HG02970 (cell line): ENCODE data around the gene TAP1.
A peak's percentile ranks its signal among the peaks of the same experiment; 100 is the strongest.
"Not testable (repeated sequence)": the region's sequence is repeated elsewhere in the genome, so short reads cannot be mapped to it uniquely, and the experiment has no call there.

Experiments
- ATAC-seq: cut with Tn5 transposase; IDR thresholded peaks from one replicate; pipeline ENCODE4 v1.9.1; 2021; ENCODE audit warnings: mild to moderate bottlenecking, moderate library complexity, moderate number of reproducible peaks; ENCODE audit not compliant: unreplicated experiment, low FRiP score

Gene TAP1

DNA sequence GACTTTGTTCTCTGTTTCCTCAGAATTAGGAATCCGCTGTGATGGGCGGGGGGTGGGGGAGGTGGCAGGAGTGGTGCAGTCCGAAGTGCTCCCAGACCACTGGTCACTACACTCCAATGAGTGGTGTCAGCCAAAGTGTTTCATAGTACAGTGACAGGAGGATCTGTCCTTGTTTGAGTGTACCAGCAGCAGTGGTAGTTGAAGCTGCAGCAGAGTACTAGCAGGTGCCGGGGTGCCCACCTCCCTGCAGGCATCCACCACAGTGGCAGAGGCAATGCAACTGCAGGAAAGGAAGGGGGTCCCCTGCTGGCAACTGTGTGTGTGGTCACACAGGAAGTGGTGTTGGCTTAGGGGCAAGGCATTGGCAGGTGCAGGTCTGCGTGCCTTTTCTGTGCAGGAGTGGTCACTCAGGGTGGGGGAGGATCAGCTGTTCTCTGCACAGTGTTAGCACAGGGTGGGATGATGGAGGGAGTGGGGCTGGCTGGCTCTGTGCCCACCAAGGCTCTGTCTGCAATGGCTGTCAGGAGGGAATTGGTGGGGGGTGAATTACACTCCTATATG lies 46.4 kb downstream of the TAP1 start:
- ATAC-seq = no peak

DNA sequence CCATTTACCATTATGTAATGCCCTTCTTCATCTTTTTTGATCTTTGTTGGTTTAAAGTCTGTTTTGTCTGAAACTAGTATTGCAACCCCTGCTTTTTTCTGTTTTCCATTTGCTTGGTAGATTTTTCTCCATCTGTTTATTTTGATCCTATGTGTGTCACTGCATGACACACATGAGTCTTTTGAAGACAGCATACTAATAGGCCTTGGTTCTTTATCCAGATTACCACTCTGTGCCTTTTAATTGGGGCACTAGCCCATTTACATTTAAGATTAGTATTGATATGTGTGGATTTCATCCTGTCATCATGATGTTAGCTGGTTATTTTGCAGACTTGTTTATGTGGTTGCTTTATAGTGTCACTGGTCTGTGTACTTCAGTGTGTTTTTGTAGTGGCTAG lies 48.1 kb downstream of the TAP1 start:
- ATAC-seq = not testable (repeated sequence)

DNA sequence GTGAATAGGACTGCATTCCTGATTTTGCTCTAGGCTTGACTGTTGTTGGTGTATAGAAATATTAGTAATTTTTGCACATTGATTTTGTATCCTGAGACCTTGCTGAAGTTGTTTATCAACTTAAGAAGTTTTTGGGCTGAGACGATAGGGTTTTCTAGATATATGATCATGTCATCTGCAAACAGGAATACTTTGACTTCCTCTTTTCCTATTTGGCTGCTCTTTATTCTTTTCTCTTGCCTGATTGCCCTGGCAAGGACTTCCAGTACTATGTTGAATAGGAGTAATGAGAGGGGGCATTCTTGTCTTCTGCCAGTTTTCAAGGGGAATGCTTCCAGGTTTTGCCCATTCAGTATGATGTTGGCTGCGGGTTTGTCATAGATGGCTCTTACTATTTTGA lies 50.1 kb downstream of the TAP1 start:
- no peak for ATAC-seq

DNA sequence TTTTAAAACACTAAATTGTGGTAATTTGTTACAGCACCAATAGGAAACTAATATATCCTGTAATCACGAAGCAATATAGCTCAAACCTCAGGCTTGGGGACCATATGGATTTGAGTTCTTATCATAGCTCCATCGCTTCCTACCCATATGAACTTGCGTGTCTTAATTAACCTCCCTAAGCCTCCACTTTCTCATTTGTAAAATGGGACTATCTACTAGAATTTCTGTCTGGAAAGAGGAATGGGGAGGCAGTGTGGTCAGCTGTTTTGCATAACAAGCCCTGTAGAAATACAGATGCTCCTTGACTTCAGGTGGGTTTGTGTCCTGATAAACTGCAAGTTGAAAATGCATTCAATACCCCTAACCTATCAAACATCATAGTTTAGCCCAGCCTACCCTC lies 53.8 kb downstream of the TAP1 start:
- no peak for ATAC-seq

DNA sequence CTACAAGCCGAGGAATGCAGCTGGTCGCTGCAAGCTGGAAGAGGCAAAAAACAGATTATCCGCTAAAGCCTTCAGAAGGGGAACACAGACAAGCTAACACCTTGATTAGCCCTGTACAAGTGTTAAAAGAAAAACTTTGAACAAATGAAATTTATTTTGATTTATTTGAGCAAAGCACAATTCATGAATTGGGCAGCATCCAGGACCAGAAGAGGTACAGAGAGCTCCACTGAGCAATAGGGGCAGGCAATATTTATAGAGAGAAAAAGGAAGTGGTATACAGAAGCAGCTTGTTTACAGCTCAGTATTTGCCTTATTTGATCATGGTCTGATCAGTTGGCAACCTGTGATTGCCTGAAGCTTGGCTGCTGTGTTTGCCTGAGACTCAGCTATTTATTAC lies 54.3 kb downstream of the TAP1 start:
- no peak for ATAC-seq

DNA sequence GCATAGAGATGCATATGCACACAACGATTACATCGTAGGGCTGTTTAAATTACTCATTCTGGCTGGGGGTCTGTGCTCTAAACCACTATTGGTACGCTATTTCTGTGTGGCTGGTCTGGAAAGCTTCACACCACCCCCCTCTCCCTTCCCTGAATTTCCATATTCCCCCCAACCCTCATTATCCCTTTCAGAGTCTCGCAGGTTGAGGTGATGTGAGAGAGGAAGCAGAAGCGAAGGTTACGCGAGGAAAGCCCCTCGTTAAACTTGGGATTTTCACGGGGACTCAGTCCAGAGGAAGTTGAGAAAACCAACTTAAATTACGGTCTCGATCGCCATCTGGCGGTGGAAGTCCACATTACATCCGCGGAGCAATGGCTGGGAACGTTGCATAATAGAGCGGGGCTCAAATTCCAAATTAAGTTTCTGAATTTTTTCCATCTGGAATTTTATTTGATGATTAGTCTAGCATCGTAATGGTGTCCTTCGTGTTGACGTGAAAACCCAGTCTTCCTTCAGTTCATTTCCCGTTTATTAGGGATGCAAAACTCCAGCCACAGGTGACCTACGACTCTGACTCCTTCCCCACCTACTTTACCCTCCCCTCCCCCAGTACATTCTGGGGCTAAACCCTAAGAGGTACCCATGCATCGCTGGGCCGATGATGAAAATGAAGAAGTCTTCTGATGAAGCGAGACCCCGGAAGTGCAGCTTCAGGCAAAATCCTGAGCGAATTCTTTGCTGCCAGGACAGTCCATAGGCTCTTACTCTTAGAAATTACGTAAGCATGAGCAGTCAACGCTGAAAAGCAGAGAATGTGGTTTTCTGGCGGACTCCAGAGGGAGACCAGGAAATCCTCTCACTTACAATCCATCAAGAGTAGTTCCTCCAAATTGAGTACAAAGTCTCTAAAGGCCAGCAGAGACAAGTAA lies 56.4 kb downstream of the TAP1 start:
- peak; percentile 66 for ATAC-seq
